ENCODE results near the gene LCN6. TPM values are rescaled to one million over a fixed set of nuclear protein-coding genes. Genes with fewer than 3 reads are reported as not detected.
A peak's percentile ranks its signal among the peaks of the same experiment; 100 is the strongest.

LCN6 gene
- total and polyA plus RNA-seq, 2 of the 13 experiments (the other 11 are each of a cell fraction or from before 2014, with no cell fraction given): not detected

DNA sequence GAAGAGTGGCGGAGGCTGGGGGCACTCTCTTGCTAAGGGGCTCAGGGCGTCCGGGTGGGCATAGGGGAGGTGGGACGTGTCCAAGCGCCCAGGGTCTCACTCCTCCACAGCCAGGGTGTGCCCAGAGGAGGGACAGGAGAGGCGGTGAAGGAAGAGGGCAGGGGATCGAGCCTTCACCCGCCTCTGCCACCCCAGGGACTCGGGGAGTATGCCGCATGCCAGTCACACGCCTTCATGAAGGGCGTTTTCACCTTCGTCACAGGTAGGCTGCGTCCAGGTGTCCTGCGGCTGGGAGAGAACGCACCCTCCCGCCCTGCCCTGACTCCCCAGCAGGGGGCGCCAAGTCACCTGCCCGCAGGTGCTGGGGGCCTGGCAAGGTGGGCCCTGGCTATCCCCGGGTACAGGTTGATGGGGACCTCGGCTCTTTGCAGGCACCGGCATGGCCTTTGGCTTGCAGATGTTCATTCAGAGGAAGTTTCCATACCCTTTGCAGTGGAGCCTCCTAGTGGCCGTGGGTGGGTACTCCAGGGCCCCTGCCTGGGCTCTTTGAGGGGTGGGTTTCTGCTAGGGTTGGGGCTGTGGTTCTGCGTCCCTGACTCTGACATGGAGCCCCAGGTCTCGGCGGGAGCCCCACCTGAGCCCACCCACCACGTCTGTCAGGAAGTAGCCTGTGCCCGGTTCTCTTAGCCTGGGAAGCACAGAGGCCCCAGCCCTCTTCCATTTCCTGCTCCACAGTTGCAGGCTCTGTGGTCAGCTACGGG, 43.4 kb upstream of the LCN6 start (continued):
- TF ChIP-seq BRCA1 (CRISPR knock-in tag; IDR thresholded peaks at IDR 0.05) (0 out of 2 replicates have a peak, but pooled peaks have one; percentile 67), SRF (IDR thresholded peaks at IDR 0.05; ENCODE audit: low read depth, low read length) (no peak), ZNF30 (CRISPR knock-in tag; IDR thresholded peaks at IDR 0.05) (peak; percentile 56; the same call in 1 of the 2 replicates), EED (CRISPR knock-in tag; IDR thresholded peaks at IDR 0.05) (no peak), CAMTA2 (CRISPR knock-in tag; IDR thresholded peaks at IDR 0.05; ENCODE audit: borderline replicate concordance) (0 out of 2 replicates have a peak, but pooled peaks have one; percentile 72), ZNF546 (CRISPR knock-in tag; conservative IDR thresholded peaks at IDR 0.05) (peak; percentile 75; the same call in 1 of the 2 replicates), ZNF672 (CRISPR knock-in tag; IDR thresholded peaks at IDR 0.05) (no peak), CBFB (CRISPR knock-in tag; IDR thresholded peaks at IDR 0.05) (no peak), TOPORS (CRISPR knock-in tag; IDR thresholded peaks at IDR 0.05) (no peak), BHLHE40 (IDR thresholded peaks at IDR 0.05; ENCODE audit: low read length) (no peak), ZNF430 (CRISPR knock-in tag; IDR thresholded peaks at IDR 0.05) (0 out of 2 replicates have a peak, but pooled peaks have one; percentile 32), RARA (CRISPR knock-in tag; IDR thresholded peaks at IDR 0.05) (no peak), ZBTB7A (CRISPR knock-in tag; IDR thresholded peaks at IDR 0.05) (peak; percentile 67; the same call in 1 of the 2 replicates), XRCC5 (optimal IDR thresholded peaks at IDR 0.05; ENCODE audit: low read length) (peak; percentile 74)
- TF ChIP-seq, protein P1, sequence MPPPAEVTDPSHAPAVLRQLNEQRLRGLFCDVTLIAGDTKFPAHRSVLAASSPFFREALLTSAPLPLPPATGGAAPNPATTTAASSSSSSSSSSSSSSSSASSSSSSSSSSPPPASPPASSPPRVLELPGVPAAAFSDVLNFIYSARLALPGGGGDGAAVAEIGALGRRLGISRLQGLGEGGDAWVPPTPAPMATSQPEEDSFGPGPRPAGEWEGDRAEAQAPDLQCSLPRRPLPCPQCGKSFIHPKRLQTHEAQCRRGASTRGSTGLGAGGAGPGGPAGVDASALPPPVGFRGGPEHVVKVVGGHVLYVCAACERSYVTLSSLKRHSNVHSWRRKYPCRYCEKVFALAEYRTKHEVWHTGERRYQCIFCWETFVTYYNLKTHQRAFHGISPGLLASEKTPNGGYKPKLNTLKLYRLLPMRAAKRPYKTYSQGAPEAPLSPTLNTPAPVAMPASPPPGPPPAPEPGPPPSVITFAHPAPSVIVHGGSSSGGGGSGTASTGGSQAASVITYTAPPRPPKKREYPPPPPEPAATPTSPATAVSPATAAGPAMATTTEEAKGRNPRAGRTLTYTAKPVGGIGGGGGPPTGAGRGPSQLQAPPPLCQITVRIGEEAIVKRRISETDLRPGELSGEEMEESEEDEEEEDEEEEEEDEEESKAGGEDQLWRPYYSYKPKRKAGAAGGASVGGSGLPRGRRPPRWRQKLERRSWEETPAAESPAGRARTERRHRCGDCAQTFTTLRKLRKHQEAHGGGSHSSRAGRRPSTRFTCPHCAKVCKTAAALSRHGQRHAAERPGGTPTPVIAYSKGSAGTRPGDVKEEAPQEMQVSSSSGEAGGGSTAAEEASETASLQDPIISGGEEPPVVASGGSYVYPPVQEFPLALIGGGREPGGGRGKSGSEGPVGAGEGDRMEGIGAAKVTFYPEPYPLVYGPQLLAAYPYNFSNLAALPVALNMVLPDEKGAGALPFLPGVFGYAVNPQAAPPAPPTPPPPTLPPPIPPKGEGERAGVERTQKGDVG (CRISPR knock-in tag; IDR thresholded peaks at IDR 0.05; ENCODE audit: borderline replicate concordance): 0 out of 2 replicates have a peak, but pooled peaks have one; percentile 32
- TF ChIP-seq, protein P2, sequence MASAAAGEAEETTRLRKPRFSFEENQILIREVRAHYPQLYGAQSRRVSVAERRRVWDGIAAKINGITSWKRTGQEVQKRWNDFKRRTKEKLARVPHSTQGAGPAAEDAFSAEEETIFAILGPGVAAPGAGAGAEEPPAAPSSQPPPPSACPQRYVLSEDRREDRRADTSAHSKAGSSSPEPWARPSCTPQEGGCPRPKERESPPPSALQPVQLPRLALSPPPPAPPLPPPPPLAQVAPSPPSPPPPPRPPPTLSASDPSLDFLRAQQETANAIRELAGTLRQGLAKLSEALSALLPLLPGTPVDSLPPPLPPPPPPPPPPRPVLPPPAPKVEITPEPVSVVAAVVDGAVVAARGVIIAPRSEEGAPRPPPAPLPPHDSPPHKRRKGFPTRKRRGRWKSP (CRISPR knock-in tag; IDR thresholded peaks at IDR 0.05): peak; percentile 17; the same call in 1 of the 2 replicates
- TF ChIP-seq, protein P3, sequence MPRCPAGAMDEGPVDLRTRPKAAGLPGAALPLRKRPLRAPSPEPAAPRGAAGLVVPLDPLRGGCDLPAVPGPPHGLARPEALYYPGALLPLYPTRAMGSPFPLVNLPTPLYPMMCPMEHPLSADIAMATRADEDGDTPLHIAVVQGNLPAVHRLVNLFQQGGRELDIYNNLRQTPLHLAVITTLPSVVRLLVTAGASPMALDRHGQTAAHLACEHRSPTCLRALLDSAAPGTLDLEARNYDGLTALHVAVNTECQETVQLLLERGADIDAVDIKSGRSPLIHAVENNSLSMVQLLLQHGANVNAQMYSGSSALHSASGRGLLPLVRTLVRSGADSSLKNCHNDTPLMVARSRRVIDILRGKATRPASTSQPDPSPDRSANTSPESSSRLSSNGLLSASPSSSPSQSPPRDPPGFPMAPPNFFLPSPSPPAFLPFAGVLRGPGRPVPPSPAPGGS (CRISPR knock-in tag; IDR thresholded peaks at IDR 0.05): peak; percentile 25; the same call in 1 of the 2 replicates
- TF ChIP-seq, protein P4, sequence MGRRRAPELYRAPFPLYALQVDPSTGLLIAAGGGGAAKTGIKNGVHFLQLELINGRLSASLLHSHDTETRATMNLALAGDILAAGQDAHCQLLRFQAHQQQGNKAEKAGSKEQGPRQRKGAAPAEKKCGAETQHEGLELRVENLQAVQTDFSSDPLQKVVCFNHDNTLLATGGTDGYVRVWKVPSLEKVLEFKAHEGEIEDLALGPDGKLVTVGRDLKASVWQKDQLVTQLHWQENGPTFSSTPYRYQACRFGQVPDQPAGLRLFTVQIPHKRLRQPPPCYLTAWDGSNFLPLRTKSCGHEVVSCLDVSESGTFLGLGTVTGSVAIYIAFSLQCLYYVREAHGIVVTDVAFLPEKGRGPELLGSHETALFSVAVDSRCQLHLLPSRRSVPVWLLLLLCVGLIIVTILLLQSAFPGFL (CRISPR knock-in tag; IDR thresholded peaks at IDR 0.05): no peak
- TF ChIP-seq, protein P5, sequence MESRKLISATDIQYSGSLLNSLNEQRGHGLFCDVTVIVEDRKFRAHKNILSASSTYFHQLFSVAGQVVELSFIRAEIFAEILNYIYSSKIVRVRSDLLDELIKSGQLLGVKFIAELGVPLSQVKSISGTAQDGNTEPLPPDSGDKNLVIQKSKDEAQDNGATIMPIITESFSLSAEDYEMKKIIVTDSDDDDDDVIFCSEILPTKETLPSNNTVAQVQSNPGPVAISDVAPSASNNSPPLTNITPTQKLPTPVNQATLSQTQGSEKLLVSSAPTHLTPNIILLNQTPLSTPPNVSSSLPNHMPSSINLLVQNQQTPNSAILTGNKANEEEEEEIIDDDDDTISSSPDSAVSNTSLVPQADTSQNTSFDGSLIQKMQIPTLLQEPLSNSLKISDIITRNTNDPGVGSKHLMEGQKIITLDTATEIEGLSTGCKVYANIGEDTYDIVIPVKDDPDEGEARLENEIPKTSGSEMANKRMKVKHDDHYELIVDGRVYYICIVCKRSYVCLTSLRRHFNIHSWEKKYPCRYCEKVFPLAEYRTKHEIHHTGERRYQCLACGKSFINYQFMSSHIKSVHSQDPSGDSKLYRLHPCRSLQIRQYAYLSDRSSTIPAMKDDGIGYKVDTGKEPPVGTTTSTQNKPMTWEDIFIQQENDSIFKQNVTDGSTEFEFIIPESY (CRISPR knock-in tag; IDR thresholded peaks at IDR 0.05): peak; percentile 7; the same call in 1 of the 2 replicates
- TF ChIP-seq, protein P6, sequence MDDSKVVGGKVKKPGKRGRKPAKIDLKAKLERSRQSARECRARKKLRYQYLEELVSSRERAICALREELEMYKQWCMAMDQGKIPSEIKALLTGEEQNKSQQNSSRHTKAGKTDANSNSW (CRISPR knock-in tag; IDR thresholded peaks at IDR 0.05; ENCODE audit: borderline replicate concordance): no peak
